ENCODE data around the gene SLC25A40. TPM values are rescaled to one million over a fixed set of nuclear protein-coding genes. Genes with fewer than 3 reads are reported as not detected.

SLC25A40 gene, protein sequence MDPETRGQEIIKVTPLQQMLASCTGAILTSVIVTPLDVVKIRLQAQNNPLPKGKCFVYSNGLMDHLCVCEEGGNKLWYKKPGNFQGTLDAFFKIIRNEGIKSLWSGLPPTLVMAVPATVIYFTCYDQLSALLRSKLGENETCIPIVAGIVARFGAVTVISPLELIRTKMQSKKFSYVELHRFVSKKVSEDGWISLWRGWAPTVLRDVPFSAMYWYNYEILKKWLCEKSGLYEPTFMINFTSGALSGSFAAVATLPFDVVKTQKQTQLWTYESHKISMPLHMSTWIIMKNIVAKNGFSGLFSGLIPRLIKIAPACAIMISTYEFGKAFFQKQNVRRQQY
- 10 to 100 TPM; 12.0 to 14.3 TPM for total RNA-seq

DNA sequence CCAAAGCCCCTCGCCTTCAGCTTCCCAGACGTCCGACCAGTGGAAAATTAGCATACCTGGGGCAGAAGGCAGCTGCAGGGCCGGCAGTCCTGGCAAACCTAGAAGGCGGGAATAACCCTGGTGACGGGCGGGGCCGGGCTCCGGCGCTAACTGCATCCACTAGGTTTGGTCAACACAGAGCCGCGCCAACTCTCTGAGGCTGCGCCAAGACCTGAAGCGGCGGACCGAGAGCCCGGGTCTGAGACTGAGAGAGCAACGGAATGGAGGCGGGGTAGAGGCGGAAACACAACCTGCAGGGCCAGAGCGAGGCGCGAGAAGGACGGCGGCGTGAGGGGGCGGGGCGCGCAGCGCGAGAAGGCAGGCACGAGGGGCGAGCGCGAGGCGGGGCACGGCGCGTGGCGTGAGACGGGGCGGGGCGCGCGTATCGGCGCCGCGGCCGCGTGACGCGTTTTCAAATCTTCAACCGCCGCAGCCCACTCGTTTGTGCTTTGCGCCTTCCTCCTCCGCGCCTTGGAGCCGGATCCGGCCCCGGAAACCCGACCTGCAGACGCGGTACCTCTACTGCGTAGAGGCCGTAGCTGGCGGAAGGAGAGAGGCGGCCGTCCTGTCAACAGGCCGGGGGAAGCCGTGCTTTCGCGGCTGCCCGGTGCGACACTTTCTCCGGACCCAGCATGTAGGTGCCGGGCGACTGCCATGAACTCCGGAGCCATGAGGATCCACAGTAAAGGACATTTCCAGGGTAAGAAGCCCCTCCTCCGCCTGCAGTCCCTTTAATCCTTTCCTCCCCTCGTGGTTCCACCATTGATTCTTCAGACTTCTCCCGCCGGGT is at the start of gene SLC25A40, which contains the start of gene DBF4:
SLC25A40 (minus strand) TSS at position 321 of the 829 bp plus-strand sequence. CDS start 17,633 bp downstream, outside the sequence.
DBF4 (plus strand) TSS at position 454 of the 829 bp plus-strand sequence; CDS start at position 694, 240 bp downstream.

Other genes with a start within 250 kb of the SLC25A40 start
- 1 to 10 TPM in 1 of 2 donors, under 1 TPM in 1; 0.33 to 1.7 TPM for gene RUNDC3B, start 248.0 kb downstream of the SLC25A40 start, total RNA-seq
- 10 to 100 TPM; 25.1 to 42.6 TPM for gene DBF4, start 133 bp upstream of the SLC25A40 start, total RNA-seq
- gene ADAM22, start 57.9 kb upstream of the SLC25A40 start, total RNA-seq: 1 to 10 TPM; 1.7 to 3.3 TPM